Skin of body (tissue), 2 donors: Measurements from ENCODE around the gene STUM. TPM values are rescaled to one million over a fixed set of nuclear protein-coding genes. Genes with fewer than 3 reads are reported as not detected.

Experiments
- DNase-seq: peaks from one replicate; lab custom pipeline; 2025; lab: John Stamatoyannopoulos, UW
- total RNA-seq: library from RNA; depleted of rRNA; stranded (reverse); fragments of >200 nt; gene quantifications from one replicate; pipeline ENCODE4 v1.2.3, GENCODE V29; 2014

Gene STUM
- total RNA-seq, 1 donor from 2014 or later: 2.4 TPM

DNA sequence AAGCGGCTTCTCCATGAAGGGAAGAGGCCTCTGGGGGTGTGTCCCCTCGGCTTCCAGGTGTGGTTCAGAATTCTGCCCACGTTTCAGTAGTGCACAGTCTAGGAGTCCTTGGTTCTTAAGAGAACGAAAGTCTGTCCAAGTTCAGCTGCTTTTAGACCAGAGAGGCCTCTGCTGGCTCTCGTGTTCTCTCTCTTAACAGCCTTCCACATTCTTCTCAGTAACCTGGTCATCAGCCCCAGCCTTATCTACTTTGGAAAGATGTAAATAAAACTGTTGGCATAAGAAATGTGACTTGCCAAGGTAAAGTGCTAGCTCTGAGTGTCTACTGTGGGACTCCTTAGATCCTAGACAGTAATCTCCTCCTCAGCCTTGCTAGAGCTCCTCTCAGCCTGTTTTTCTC lies 15.3 kb upstream of the STUM start:
- no peak for DNase-seq

DNA sequence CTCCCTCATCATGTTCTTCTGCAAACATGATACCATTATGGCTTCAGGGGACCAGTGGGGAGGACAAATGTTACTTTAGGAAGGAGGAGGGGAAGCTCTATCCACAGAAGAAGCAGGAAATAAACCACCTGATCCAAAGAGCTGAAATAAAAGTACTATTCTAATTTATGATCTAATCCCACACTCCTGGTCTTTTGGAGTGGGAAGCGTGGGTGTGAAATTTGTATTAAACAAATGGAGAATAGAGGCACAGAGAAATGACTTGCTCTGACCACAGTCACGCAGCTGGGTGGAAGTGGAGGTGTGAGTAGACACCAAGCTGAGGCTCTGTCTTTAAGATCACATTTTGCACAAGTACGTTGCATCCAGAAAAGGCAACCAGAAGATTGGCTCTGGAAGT lies 14.5 kb upstream of the STUM start:
- no peak for DNase-seq

DNA sequence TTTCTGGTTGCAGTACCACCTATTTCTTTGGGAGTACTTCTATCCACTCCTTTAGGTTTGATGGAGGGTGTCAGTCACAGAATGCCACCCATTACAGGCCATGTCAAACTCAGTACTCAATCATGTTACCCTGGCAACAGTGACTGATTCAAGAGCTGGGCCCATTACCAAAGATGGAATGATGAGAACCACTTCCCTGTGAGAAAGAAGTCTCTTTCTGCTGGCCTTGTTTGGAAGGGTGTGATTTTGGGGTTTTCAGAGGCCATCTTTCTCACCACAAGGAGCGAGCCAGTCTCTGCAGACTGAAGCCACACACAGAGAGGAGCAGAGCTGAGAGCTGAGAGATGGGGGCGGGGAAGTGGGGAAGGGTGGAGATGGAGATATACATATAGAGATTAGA lies 13.9 kb upstream of the STUM start:
- DNase-seq: no peak

GRCh38 chr1:226535666-226536065 lies 12.9 kb upstream of the STUM start:
- no peak for DNase-seq

GRCh38 chr1:226541231-226541630 lies 7.3 kb upstream of the STUM start:
- no peak for DNase-seq

DNA sequence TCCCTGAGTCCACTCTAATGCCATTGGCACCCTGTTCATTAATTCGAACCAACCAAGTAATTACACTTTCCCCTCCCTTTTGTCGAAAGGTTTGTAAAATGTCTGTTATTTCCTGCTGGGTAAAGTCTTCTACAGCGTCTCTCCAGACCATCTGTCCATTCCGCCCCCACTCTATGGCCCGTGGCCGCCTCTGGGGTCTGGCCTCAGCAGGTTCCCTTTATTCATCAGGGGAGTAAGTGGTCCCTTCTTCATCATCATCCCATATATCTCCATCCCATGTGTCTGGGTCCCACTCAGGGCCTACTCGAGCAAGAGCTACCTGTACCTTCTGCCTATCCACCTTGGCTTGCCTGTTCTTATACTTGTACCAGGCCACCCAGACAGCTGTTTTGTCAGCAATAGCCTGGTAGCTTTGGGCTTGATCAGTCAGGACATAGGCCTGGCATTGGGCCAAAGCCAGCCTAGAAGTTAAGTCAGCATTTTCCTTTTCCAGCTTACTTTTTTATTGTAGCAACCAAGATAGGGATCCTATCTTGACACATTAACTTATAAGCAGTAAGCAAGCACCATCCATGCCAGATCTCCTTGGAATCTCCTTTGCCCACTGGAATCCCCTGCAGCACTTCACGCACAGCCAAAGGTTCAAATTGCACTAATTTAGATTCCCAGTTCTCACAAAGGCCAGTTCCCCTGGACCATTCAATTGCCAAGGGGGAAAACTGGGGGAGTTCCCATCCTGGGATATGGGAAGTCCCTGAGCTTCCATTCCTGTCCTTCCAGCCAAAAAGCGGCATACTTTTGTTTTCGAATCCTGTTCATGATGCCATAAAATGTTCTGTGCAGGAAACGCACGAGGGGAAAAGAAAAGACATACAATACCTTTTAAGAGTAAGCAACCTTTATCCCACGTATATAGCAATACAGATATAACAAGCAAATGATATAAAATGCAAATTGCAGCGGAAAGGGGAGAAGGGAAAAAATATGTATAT lies 6.6 kb upstream of the STUM start:
- DNase-seq: peak; percentile 5

DNA sequence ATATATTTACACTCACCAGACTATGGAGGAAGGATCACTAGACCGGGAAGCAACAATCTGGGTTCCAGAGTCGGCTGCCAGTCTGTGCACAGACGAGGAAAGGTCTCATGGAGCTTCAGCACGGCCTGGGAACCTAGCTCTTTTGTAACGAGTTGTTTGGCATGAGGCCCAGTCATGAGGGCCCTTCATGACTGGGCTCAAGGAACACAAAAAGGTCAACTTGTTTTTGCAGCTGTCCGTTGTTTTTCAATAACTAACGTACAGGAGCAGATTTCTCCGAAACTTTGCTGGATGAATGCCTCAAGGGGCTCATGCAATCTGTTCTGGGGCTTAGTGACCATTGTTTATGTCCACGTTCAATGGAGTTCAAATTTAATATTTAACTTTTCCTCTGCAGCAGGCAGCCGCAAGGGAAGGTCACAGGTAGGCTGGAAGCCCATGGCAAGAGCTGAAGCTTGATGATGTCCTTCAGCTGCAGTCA lies 5.9 kb upstream of the STUM start:
- no peak for DNase-seq

- DNase-seq: no peak
These were observed 2.5 kb upstream of the STUM start for GRCh38 chr1:226545836-226546596.

DNA sequence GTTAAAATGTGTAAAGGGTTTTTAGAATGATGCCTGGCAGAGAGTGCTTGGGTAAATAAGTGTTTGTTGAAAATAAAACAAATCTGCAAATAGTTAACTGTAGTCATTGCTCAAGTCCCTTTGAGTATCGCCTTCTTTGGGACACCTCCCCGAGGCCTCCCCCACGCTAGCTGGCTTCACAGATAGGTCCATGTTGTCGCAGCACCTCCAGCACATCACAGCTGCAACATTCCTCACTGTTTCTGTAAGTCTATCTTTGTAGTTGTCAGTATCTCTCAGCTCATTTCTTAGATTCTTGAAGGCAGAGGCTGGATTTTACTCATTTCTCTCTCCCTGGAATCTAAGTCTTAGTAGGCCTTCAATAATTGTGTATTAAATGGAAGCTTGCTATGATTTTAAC lies 1.6 kb upstream of the STUM start:
- no peak for DNase-seq

DNA sequence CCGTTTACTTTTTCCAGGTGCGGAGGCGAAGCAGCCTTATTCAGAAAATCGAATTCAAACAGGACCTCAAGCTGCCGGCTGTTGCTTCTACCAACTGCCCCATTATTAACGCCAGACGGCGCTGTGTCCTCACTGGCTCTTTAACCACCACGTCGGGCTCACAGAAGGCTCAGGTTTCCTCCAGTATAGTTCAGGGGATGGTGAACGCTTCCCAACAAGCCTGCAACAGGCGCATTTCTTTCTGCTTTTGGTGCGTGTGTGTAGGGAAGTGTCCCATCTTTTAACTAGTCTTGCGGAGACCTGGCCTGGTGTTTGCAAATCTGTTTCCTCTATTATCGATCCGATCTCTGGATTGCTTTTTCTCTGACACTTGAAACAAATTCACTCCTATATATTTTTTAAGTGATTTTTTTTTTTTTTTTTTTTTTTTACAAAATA lies 791 bp upstream of the STUM start:
- peak; percentile 89 for DNase-seq

DNA sequence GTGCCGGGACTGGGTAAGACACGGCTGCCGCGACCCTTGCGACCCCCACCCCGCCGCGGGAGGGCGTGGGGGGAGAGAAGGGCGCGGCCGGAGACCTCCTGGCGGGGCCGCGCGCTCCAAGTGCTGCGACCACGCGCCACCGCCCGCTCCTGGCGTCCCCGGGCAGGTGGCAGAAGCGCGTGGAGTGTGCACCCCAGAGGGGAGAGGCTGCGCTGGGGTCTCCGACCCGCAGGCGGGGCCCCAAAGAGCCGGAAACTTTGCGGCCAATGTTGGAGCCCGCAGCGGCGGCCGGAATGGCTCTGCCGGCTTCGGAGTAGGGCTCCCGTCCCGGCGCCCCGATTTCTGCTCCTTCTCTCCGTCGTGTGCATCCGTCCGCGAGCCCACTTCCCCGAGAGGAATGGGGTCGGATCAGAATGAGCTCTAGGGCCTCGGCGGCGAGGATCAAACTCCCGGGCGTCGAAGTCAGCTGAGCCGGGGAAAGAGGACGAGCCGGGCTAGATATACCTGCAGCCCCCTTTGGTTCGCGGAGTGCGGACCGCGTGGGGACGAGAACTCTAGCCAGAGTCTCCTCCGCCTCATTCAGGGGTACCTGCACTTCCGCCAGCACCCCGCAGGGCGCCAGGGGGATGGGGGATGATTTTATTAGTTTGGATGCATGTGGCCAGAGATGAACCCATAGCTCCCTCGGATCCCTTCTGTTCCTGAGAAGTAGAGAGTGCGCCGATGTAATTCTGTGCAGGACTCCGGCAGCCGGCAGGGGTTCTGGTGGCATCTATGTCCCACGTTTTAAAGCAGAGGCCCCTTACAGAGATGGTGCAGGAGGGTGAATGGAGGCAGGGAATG lies 751 bp downstream of the STUM start:
- DNase-seq: no peak

DNA sequence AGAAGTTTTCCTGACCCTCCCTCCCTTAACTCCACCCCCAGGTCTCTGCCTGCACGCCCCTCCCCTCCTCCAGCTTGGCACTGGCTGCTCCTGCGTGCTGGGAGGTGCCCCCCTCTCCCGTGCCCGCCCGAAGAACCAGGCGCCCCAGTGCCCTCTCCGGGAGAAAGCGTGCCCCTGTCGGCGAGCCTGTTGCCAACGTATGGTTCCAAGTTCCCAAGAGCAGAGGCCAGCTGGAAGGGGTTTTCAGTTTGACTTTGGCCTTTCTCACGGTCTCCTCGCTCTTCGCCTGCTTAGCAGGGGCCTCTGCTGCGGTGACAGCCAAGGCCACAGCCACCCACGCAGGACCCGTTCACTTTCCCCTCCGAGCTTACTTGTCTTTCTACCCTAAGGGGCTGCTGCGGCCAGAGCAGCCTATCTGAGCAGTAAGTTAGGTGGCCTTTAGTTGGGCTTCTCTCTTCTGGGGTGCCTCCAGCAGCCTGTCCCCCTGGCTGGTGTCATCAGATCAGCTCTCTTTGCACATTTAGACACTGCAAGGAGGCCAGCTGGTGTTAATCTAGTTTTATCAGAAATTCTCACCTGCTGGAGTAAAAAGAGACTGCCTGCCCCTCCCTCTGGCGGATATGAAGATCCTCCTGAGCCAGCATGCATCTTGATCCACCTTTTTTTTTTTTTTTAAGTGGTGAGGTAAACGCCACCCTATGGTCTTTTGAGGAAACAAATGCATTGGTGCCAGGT lies 1.5 kb downstream of the STUM start:
- DNase-seq: peak; percentile 16

DNA sequence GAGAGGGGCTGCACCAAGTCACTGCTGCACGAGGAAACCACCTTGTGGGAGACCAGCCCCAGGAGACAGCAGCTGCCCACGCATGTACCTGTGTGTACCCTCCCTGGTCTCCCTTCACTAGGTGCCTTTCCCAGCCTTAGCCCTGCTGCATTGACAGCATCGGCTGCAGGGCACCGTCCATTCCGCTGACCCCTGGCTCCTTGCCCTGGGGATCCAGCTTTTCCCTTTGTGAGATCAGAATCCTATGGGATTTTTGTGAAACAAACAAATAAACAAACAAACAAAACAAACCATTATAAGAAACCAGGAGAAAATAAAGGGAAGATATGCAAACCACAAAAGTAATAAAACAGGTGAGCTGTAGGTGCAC lies 2.1 kb downstream of the STUM start:
- no peak for DNase-seq

DNA sequence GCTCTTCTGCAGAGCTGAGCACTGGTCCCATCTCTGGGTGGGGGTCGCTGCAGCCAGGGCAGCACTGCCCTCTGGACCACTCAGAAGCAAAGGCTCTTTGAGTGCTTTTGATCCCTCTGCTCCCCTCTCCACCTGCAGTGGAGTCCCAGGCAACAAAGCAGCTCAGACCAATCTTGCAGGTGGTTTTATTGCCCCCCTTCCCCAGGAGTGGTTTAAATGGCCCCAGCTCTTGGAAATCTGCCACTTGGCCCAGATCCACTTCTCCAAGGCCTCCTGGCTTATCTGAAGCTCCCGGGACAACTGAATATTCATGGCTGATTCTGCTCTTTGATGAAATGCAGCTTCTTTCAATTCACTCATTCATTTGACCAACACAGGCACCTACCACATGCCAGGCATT lies 2.7 kb downstream of the STUM start:
- DNase-seq: no peak

DNA sequence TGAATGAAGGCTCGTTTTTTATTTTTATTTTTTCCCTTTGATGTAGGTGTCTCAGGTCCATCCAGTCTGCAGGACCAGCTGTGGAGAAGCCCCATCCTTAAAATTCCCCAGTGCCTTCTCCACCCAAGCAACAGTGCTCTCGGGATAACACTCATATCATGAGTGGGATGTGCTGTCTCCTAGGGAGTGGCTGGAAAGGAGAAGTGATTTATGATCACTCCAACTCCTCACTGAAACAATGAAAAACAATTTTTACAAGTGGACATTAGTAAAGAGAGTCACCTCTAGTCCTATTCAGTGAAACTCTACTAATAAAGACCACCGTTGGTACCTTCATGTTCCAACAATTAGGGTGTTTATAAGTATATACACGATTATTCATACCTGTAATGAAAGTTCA lies 3.5 kb downstream of the STUM start:
- no peak for DNase-seq

- no peak for DNase-seq
These were observed 4.8 kb downstream of the STUM start for GRCh38 chr1:226553266-226553923.

DNA sequence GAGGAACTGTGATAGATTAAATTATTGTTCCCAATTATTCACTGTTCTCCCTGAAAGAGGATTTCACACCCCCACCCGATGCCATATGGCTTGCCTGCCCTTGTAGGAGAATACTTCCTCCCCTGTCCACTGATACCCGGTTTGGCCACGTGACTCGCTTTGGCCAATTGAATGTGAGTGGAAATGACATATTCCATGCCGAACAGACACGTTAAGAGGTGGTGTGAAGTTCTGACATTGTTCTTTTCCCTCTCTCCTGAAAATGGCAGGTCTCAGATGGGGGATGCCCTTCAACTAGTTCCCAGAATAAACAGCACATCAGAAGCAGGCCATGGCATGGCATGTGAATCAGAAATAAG lies 5.3 kb downstream of the STUM start:
- no peak for DNase-seq

GRCh38 chr1:226555092-226555491 lies 6.5 kb downstream of the STUM start:
- no peak for DNase-seq

DNA sequence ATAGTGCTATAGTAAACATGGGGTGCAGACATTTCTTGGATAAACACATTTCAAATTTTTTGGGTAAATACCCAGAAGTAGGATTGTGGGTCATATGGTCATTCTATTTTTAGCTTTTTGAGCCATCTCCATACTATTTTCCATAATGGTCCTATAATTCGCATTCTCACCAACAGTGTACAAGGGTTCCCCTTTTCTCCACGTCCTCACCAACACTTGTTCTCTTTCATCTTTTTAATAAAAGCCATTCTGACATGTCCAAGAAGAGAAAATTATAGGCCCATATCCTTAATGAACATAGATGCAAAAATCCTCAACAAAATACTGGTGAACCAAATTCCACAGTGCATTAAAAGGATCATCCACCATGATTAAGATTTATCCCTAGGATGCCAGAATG lies 8.9 kb downstream of the STUM start:
- DNase-seq: no peak

- no peak for DNase-seq
These were observed 9.6 kb downstream of the STUM start for GRCh38 chr1:226558036-226558650.
